CD4-positive, alpha-beta T cell treated with Interleukin-4 for 1 hour (primary cell): ENCODE data around the gene SYNGR3.
"Not testable (repeated sequence)": the region's sequence is repeated elsewhere in the genome, so short reads cannot be mapped to it uniquely, and the experiment has no call there.

Experiments used
- DNase-seq, 2 donors: peaks; one replicate each; pipeline ENCODE4 v3.0.0-alpha.2; 2020 to 2022

SYNGR3 gene

DNA sequence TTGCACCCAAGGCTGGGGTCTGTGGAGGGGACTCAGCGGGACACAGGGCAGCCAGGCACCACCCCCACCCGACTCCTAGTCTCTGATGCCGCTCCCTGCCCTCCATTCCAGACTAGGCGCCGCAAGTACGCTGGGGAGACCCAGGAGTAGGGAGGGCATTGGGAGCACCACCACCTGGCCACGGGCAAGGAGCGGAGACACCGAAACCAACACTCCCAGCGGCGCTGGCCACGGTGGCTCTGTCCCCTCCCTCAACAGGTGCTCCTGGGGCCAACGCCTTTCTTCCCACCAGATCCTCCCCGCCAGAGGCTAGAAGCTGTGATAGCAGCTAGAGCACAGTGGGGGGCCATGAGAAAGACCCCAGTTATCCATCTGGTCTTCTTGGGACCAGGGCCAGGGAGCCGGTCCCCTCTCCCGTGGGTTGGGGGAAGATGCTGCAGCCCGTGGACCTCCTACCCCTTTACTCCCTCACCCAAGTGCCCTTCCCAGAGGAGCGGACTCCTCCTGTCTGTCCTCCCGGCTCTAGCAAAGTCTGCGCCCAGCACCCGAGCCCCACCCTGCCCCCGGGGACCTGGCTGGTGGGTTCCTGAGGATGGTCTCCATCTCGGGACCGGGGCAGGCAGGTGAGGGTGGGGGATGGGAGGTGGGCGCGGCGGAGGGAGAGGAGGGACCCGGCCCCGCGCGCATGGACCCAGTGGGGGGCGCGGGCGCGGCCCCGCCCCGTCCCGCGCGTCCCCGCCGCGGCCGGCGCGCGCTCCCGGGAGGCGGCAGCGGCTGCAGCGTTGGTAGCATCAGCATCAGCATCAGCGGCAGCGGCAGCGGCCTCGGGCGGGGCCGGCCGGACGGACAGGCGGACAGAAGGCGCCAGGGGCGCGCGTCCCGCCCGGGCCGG is at the start of gene SYNGR3:
SYNGR3 (plus strand) TSS at position 762 of the 892 bp plus-strand sequence. CDS start 133 bp downstream, outside the sequence.
- no peak for DNase-seq

GRCh38 chr16:1940273-1941161 is 49.3 kb upstream of the SYNGR3 start:
- DNase-seq = no peak

DNA sequence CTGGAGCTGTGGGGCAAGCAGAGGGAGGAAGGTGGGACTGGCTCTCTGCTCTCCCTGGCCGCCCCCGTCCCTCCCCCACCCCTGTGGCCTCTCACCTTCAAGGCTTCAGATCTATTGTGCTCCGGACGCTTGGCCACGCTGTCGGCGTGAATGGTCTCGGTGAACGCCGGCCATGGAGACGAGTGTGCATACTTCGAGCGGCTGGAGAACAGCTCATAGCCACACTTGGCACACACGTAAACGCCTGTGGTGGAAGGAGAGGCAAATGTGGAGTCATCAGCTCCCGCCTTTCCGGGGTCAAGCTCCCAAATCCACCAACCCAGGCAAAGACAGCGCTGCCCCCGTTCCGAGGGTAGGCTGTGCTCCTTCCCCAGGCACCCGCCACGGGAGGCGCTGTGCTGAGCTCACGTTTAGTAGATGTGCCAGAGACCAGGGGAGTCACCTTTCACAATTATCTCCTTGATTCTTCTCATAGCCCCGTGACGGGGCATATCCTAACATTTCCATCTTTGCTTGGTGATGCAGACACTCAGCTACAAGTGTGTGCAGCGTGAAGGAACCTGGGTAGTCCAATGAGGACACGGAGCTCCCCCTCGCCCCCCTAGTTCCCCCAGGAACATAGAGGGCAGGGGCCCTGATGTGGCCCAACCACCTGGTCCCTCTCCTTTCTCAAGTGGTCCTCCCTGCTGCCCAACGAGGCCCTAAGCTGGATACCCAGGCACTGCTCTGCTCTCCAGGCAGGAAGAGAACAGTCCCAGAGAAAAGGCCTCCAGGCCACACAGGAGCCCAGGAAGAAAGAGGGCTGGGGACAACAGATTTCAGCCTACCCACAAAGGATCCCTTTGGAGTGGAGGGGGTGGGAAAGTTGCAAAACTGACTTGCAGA is 48.4 kb upstream of the SYNGR3 start:
- no peak for DNase-seq

GRCh38 chr16:1942047-1942809 is 47.5 kb upstream of the SYNGR3 start:
- DNase-seq = peak in 1 of 2 donors; percentile 51

- DNase-seq = peak; percentile 98 to 99
Measured at GRCh38 chr16:1942810-1943726, 46.7 kb upstream of the SYNGR3 start, which contains the start of gene MSRB1. MSRB1 (minus strand) TSS chr16:1943199; CDS start chr16:1943156, 43 bp downstream.

- DNase-seq = no peak
Measured at GRCh38 chr16:1944612-1945199, 45.1 kb upstream of the SYNGR3 start.

DNA sequence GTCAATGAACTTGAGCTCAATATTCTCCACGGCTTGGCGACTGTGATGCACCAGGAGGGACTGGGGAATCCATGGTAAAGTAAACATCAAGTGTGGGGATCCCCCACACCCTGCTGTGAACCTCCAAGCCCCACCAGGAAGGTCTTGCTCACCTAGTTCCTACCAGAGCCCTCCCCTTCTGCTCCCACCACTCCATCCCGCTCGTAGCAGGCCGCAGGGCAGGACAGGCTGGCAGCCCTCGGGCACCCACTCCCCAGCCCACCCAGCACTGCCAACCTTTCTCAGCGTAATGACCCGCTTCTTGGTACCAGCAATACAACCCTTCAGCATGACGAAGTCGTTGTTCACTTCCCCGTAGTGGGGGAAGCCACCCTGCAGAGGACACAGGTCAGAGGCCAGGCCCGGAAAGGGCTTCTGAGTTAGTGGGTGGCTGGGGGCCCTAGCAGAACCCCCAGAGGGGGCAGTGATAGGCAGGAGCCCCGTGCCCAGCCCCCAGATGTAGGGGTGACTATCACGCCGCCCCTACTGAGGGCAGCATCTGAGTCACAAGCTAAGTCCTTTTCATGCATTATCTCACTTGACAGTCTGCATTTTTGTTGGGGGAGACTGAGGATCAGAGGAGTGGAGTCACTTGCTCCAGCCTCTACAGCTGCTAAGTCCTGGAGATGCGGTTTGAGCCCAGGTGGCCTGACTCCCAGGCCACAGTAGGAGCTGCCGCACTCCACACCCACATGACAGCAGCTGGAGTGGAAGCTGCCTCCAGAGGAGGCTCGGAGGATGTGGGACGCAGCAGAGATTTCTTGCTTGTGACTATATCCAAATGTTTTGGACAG is 44.0 kb upstream of the SYNGR3 start:
- no peak for DNase-seq

- DNase-seq = no peak
Measured at GRCh38 chr16:1946495-1947368, 43.0 kb upstream of the SYNGR3 start.

- no peak for DNase-seq
Measured at GRCh38 chr16:1947369-1947670, 42.5 kb upstream of the SYNGR3 start.

DNA sequence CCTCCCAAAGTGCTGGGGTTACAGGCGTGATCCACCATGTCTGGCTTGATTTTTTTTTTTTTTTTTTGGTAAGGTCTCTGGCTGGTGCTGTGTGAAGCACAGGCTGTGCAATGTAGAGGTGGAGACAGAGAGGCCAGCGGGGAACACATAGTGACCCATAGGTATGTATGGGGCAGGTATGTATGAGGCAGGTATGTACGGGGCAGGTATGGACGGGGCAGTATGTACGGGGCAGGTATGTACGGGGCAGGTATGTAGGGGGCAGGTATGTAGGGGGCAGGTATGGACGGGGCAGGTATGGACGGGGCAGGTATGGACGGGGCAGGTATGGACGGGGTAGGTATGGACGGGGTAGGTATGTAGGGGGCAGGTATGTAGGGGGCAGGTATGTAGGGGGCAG is 40.3 kb upstream of the SYNGR3 start:
- no peak for DNase-seq

DNA sequence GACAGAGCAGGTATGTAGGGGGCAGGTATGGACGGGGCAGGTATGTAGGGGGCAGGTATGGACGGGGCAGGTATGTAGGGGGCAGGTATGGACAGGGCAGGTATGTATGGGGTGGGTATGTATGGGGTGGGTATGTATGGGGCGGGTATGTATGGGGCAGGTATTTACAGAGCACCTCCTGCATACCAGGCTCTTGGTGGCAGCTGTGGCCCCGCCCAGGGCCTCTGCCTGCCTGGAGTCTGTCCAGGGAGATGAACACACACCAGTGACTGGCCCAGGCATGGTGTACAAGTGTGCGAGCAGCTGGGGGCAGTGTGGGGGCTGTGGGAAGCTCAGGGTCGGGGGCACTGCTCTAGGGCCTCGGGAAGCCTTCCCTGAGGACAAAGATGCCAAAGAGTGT is 39.7 kb upstream of the SYNGR3 start:
- DNase-seq = no peak

GRCh38 chr16:1950559-1950958 is 39.2 kb upstream of the SYNGR3 start:
- DNase-seq = no peak

DNA sequence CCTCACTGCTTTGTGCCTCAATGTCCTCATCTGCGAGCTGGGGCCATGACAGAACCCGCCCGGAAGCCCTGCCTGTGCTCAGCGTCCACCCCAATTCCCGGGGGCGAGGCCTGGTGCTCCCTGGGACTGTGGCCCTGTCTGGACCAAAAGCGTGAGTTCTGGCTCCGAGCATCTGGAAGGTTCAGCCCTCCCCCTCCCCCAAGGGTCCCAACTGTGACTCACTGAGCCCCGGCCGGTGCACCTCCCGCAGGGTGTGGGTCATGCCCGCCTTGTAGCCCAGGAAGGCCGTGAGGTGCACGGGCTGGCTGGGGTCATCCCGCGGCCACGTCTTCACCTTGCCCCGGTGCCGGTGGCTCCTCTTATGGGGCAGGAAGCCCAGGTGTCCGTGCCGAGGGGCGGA is 36.0 kb upstream of the SYNGR3 start:
- no peak for DNase-seq

DNA sequence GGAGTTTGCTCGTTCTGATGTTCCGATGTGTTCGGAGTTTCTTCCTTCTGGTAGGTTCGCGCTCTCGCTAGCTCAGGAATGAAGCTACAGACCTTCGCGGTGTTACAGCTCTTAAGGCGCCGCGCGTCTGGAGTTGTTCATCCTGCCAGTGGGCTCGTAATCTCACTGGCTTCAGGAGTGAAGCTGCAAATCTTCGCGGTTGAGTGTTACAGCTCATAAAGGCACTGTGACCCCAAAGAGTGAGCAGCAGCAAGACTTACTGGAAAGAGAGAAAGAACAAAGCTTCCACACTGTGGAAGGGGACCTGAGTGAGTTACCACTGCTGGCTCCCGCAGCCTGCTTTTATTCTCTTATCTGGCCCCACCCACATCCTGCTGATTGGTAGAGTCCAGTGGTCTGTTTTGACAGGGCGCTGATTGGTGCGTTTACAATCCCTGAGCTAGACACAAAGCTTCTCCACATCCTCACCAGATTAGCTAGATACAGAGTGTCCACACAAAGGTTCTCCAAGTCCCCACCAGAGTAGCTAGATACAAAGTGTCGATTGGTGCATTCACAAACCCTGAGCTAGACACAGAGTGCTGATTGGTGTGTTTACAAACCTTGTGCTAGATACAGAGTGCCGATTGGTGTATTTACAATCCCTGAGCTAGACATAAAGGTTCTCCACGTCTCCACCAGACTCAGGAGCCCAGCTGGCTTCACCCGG is 32.2 kb upstream of the SYNGR3 start:
- not testable (repeated sequence) for DNase-seq

DNA sequence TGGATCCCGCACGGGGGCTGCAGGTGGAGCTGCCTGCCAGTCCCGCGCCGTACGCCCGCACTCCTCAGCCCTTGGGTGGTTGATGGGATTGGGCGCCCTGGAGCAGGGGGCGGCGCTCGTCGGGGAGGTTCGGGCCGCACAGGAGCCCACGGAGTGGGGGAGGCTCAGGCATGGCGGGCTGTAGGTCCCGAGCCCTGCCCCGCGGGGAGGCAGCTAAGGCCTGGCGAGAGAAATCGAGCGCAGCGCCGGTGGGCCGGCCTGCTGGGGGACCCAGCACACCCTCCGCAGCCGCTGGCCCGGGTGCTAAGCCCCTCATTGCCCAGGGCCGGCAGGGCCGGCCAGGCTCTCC is 31.7 kb upstream of the SYNGR3 start:
- not testable (repeated sequence) for DNase-seq

DNA sequence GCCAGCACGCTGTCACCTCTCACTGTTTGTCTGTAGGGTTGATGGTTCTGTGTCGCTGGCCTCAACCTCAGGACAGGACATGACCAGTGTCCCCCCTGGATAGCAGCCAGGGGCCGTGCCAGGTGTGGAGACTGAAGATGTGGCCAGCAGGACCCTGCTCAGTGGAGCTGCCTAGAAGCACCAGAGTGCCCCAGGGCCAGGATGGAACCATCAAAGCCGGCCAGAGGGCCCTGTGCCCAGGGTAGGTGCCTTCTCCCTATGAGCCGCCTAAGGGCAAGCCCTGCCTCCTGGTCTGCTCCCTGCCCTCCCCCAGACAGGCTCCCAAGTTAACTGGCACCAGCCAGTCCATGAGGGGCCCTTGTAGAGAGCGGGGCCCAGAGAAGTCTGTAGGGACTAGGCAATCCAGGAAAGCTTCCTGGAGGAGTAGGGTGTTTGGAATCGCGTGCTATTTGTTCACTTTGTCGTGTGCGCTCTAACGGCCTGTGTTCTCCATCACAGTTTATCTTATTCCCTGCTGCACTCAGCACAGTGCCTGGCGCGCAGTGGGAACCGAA is 31.0 kb upstream of the SYNGR3 start:
- no peak for DNase-seq

- peak; percentile 89 to 91 for DNase-seq
Measured at GRCh38 chr16:1959269-1960039, 30.3 kb upstream of the SYNGR3 start, which contains the start of gene NDUFB10. NDUFB10 (plus strand) TSS chr16:1959538; CDS start chr16:1959625, 87 bp downstream.
